Esophagus squamous epithelium (tissue), 4 donors: ENCODE data around the gene PAX6.

Source experiments
- CTCF ChIP-seq, 6 experiments: fragments of 450-650 bp in 4 of 6; fragments of 200-600 bp in 2 of 6; sonication (generic) in 2 of 6; IDR thresholded peaks; one replicate each; pipeline ENCODE4 v1.5.1; 2016 to 2019; ENCODE audit warnings: antibody characterized with exemption in 6 of 6, mild to moderate bottlenecking in 4 of 6, moderate library complexity in 4 of 6
- POLR2A ChIP-seq, 4 donors: fragments of 450-650 bp; IDR thresholded peaks; one replicate each; pipeline ENCODE4 v1.6.1; 2017; ENCODE audit warnings: antibody characterized with exemption in 4 of 4, mild to moderate bottlenecking in 4 of 4, moderate library complexity in 3 of 4

- no peak for TF ChIP-seq CTCF (IDR thresholded peaks at IDR 0.05)
- TF ChIP-seq POLR2A (IDR thresholded peaks at IDR 0.05): no peak
These were observed 5.4 kb upstream of the PAX6 start for GRCh38 chr11:31816468-31817053.
